HepG2 (cell line): ENCODE results near the gene ICAM2. TPM values are rescaled to one million over a fixed set of nuclear protein-coding genes. Genes with fewer than 3 reads are reported as not detected.

Experiments used
- ATAC-seq: fragments of 200-7000 bp; cut with Tn5 transposase; 3 replicates; pipeline ENCODE4 v1.9.1; 2020; ENCODE audit warnings: mild to moderate bottlenecking, moderate library complexity
- BruUV-seq: library from RNA; stranded (reverse); fragments of 400-500 nt; replicated peaks from 2 replicates; lab custom pipeline; 2021; lab: Mats Ljungman, UMichigan
- CTCF ChIA-PET: fragments of 300-600 bp; formaldehyde crosslinking; extraction: SDS; loops from one replicate; lab custom pipeline; 2021; ENCODE audit warnings: low total read pairs, inconsistent platforms, low intra/inter-chr PET ratio; lab: Yijun Ruan, JAX
- POLR2A ChIA-PET: fragments of 350-600 bp; sonication (Branson Sonifier 250); formaldehyde crosslinking; loops from one replicate; lab custom pipeline; 2020; ENCODE audit warnings: antibody characterized with exemption, inconsistent platforms; lab: Yijun Ruan, JAX
- DNase-seq: peaks from one replicate; pipeline ENCODE4 v3.0.0-alpha.2; 2015; ENCODE audit warnings: low spot score
- FAIRE-seq: peaks from 3 replicates; lab custom pipeline; 2011; peaks lifted over from hg19 to GRCh38; lab: Jason Lieb, UNC
- H2AFZ ChIP-seq: one replicate; pipeline ENCODE4 v1.6.1; 2011; ENCODE audit warnings: low read length, inconsistent platforms
- H3K27ac ChIP-seq: fragments of 300-600 bp; 3 replicates; pipeline ENCODE4 v1.8.0; 2011; ENCODE audit warnings: mixed run types, mild to moderate bottlenecking, mixed read lengths, low read length, inconsistent platforms; ENCODE audit not compliant: insufficient read depth; ENCODE audit errors: extremely low read length
- H3K27me3 ChIP-seq, 2 experiments: fragments of 200-600 bp in 1 of 2; 2 replicates in 1 of 2; 3 replicates in 1 of 2; pipeline versions ENCODE4 v1.6.0 to v1.8.0; 2011; ENCODE audit warnings: low read length in 2 of 2, mild to moderate bottlenecking in 2 of 2, moderate library complexity in 2 of 2, inconsistent platforms in 1 of 2; ENCODE audit not compliant: insufficient read depth in 2 of 2, control insufficient read depth in 1 of 2
- H3K36me3 ChIP-seq, 2 experiments: fragments of 200-600 bp in 1 of 2; replicated peaks in 1 of 2; 2 replicates in 1 of 2; 3 replicates in 1 of 2; pipeline versions ENCODE4 v1.5.1 to v1.8.0; 2011; ENCODE audit warnings: low read length in 2 of 2, inconsistent platforms in 1 of 2; ENCODE audit not compliant: insufficient read depth in 2 of 2, control insufficient read depth in 1 of 2
- H3K4me1 ChIP-seq: 2 replicates; pipeline ENCODE4 v1.5.1; 2012; ENCODE audit warnings: low read length, inconsistent platforms; ENCODE audit not compliant: insufficient read depth
- H3K4me2 ChIP-seq: 2 replicates; pipeline ENCODE4 v1.6.0; 2011; ENCODE audit warnings: low read depth, low read length, inconsistent platforms
- H3K4me3 ChIP-seq, 3 experiments: fragments of 200-600 bp in 1 of 3; sonication (generic), shearing (Covaris generic) in 1 of 3; replicated peaks in 1 of 3; 2 replicates each; pipeline ENCODE4 v1.5.1; 2011 to 2016; ENCODE audit warnings: low read length in 3 of 3, inconsistent platforms in 2 of 3, low read depth in 2 of 3, mild to moderate bottlenecking in 2 of 3, control low read depth in 1 of 3, mixed read lengths in 1 of 3; ENCODE audit not compliant: insufficient read depth in 1 of 3
- H3K79me2 ChIP-seq: one replicate; pipeline ENCODE4 v1.6.1; 2011; ENCODE audit warnings: low read length, inconsistent platforms; ENCODE audit not compliant: insufficient read depth
- H3K9ac ChIP-seq: 2 replicates; pipeline ENCODE4 v1.6.0; 2011; ENCODE audit warnings: mild to moderate bottlenecking, low read depth, low read length, inconsistent platforms; ENCODE audit not compliant: insufficient read depth
- H3K9me3 ChIP-seq: 2 replicates; pipeline ENCODE4 v1.5.1; 2012; ENCODE audit warnings: mild to moderate bottlenecking, low read length
- H4K20me1 ChIP-seq: 2 replicates; pipeline ENCODE4 v1.6.0; 2011; ENCODE audit warnings: inconsistent platforms, mild to moderate bottlenecking, low read length, moderate library complexity; ENCODE audit not compliant: insufficient read depth
- DPF2 ChIP-seq: sonication (generic); formaldehyde crosslinking; IDR thresholded peaks from 2 replicates; pipeline ENCODE4 v1.4.0; 2020; ENCODE audit warnings: mild to moderate bottlenecking, low read depth, missing genetic modification reagents, borderline replicate concordance
- MED8 ChIP-seq: sonication (generic); formaldehyde crosslinking; IDR thresholded peaks from 2 replicates; pipeline ENCODE4 v1.8.1; 2023; ENCODE audit warnings: mild to moderate bottlenecking, missing genetic modification reagents; ENCODE audit not compliant: insufficient replicate concordance
- MLLT10 ChIP-seq: sonication (generic); formaldehyde crosslinking; IDR thresholded peaks from 2 replicates; pipeline ENCODE4 v1.4.0; 2020; ENCODE audit warnings: missing genetic modification reagents
- MYNN ChIP-seq: sonication (generic); formaldehyde crosslinking; IDR thresholded peaks from 2 replicates; pipeline ENCODE4 v1.4.0; 2020; ENCODE audit warnings: mild to moderate bottlenecking, low read depth, missing genetic modification reagents
- NR1H2 ChIP-seq: sonication (generic); formaldehyde crosslinking; IDR thresholded peaks from 2 replicates; pipeline ENCODE4 v1.8.1; 2022; ENCODE audit warnings: low read depth, missing genetic modification reagents, borderline replicate concordance
- PAWR ChIP-seq: sonication (generic); formaldehyde crosslinking; IDR thresholded peaks from 2 replicates; pipeline ENCODE4 v1.4.0; 2020; ENCODE audit warnings: missing genetic modification reagents, mild to moderate bottlenecking, borderline replicate concordance
- RARA ChIP-seq: IDR thresholded peaks from 2 replicates; pipeline ENCODE4 v1.6.1; 2016; ENCODE audit warnings: missing genetic modification reagents, missing compliant biosample characterization
- TAF1 ChIP-seq: sonication (generic); formaldehyde crosslinking; IDR thresholded peaks from 2 replicates; pipeline ENCODE4 v1.4.0; 2020; ENCODE audit warnings: missing genetic modification reagents
- ZNF230 ChIP-seq: sonication (generic); formaldehyde crosslinking; IDR thresholded peaks from 2 replicates; pipeline ENCODE4 v1.4.0; 2020; ENCODE audit warnings: mild to moderate bottlenecking, missing genetic modification reagents
- ZNF468 ChIP-seq: sonication (generic); formaldehyde crosslinking; IDR thresholded peaks from 2 replicates; pipeline ENCODE4 v1.8.0; 2022; ENCODE audit warnings: mild to moderate bottlenecking, moderate library complexity, missing genetic modification reagents
- ZNF558 ChIP-seq: sonication (generic); formaldehyde crosslinking; IDR thresholded peaks from 2 replicates; pipeline ENCODE4 v1.9.0; 2022; ENCODE audit warnings: mild to moderate bottlenecking, missing genetic modification reagents, borderline replicate concordance
- ZNF660 ChIP-seq: sonication (generic); formaldehyde crosslinking; IDR thresholded peaks from 2 replicates; pipeline ENCODE4 v1.5.1; 2020; ENCODE audit warnings: mild to moderate bottlenecking, low read depth, missing genetic modification reagents, borderline replicate concordance
- ZZZ3 ChIP-seq: sonication (generic); formaldehyde crosslinking; IDR thresholded peaks from 2 replicates; pipeline ENCODE4 v1.4.0; 2020; ENCODE audit warnings: missing genetic modification reagents, mild to moderate bottlenecking, borderline replicate concordance
- WGBS: methylation state at CpG from one replicate; pipeline ENCODE4 v1.1.6; 2017; ENCODE audit warnings: low lambda C conversion rate; 5-methylcytosine and 5-hydroxymethylcytosine counted together
- in situ Hi-C: cut with HindIII; loops from 2 replicates; pipeline ENCODE4 v1.10.0; 2017; ENCODE audit warnings: low pct_unique_long_range_greater_than_20kb; ENCODE audit not compliant: extremely low pct_ligation_motif_present
- intact Hi-C: fragments of 100-400 bp; cut with micrococcal nuclease; formaldehyde crosslinking; loops from one replicate; pipeline ENCODE4 v1.10.0; 2022; ENCODE audit not compliant: unreplicated experiment
- polyA plus RNA-seq, 8 experiments: library from polyadenylated mRNA; depleted of rRNA in 3 of 8; stranded (reverse) in 7 of 8; unstranded in 1 of 8; fragments of >200 nt; fragmentation: Illumina TruSeq in 4 of 8; extraction: Trizol in 4 of 8; gene quantifications; 2 replicates each; pipeline versions ENCODE4 v1.2.1 to v1.2.3, GENCODE V29; 2011 to 2016; ENCODE audit warnings: low read depth in 4 of 8, missing spikeins in 1 of 8, mixed read lengths in 1 of 8; ENCODE audit not compliant: insufficient read depth in 1 of 8
- total RNA-seq, 5 experiments: library from RNA; depleted of rRNA; stranded (reverse); fragments of >200 nt; fragmentation: Illumina TruSeq; extraction: Trizol; gene quantifications; 2 replicates each; pipeline ENCODE4 v1.2.3, GENCODE V29; 2016; ENCODE audit warnings: low read depth in 1 of 5
- TF ChIP-seq, protein P1 (sequence below): sonication (generic); formaldehyde crosslinking; IDR thresholded peaks from 2 replicates; pipeline ENCODE4 v1.8.0; 2022; ENCODE audit warnings: mild to moderate bottlenecking, missing genetic modification reagents, moderate library complexity
- TF ChIP-seq, protein P2 (sequence below): sonication (generic); formaldehyde crosslinking; IDR thresholded peaks from 2 replicates; pipeline ENCODE4 v1.8.1; 2023; ENCODE audit warnings: mild to moderate bottlenecking, missing genetic modification reagents, borderline replicate concordance
- TF ChIP-seq, protein P3 (sequence below): sonication (generic); formaldehyde crosslinking; IDR thresholded peaks from 2 replicates; pipeline ENCODE4 v1.9.0; 2021; ENCODE audit warnings: missing genetic modification reagents, mild to moderate bottlenecking, borderline replicate concordance
- TF ChIP-seq, protein P4 (sequence below): sonication (generic); formaldehyde crosslinking; IDR thresholded peaks from 2 replicates; pipeline ENCODE4 v1.5.0; 2020; ENCODE audit warnings: mild to moderate bottlenecking, missing genetic modification reagents, borderline replicate concordance

The ICAM2 gene
- total and polyA plus RNA-seq, 2 of the 13 experiments (the other 11 are each of a cell fraction or from before 2014, with no cell fraction given), result 10.9 to 20.8 TPM

DNA sequence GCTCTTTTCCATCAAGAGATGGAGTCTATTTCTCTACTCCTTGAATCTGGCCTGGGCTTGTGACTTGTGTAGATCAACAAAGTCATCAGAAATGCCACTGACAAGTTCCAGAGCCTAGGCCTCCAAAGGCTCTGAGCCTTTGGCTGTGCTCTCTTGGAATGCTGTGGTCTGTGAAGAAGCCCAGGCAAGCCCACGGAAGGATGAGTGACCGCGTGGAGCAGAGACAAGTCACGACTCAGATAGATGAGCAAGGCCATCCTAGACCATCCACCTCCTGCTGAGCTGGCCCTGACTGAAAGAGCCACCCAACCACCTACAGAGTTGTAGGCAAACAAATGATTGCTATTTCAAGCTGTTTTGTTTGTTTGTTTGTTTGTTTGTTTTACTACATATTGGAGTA is 11.6 kb upstream of the ICAM2 start:
- DNase-seq, result no peak
- no peak overlapping the region for H3K4me2 ChIP-seq
- 88% methylated on average over 4 of the region's 4 CpGs for WGBS
- H3K27ac ChIP-seq, result no peak overlapping the region
- in situ Hi-C loops (no loop called here), intact Hi-C loops (no loop called here)
- TF ChIP-seq NR1H2 (CRISPR knock-in tag), result no peak
- no peak for TF ChIP-seq ZNF660
- no peak for TF ChIP-seq MLLT10 (CRISPR knock-in tag)
- TF ChIP-seq ZNF558 (CRISPR knock-in tag), result no peak
- TF ChIP-seq, protein P1, sequence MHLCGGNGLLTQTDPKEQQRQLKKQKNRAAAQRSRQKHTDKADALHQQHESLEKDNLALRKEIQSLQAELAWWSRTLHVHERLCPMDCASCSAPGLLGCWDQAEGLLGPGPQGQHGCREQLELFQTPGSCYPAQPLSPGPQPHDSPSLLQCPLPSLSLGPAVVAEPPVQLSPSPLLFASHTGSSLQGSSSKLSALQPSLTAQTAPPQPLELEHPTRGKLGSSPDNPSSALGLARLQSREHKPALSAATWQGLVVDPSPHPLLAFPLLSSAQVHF (CRISPR knock-in tag), result no peak
- TF ChIP-seq, protein P2, sequence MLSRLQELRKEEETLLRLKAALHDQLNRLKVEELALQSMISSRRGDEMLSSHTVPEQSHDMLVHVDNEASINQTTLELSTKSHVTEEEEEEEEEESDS (CRISPR knock-in tag), result no peak
- TF ChIP-seq, protein P3, sequence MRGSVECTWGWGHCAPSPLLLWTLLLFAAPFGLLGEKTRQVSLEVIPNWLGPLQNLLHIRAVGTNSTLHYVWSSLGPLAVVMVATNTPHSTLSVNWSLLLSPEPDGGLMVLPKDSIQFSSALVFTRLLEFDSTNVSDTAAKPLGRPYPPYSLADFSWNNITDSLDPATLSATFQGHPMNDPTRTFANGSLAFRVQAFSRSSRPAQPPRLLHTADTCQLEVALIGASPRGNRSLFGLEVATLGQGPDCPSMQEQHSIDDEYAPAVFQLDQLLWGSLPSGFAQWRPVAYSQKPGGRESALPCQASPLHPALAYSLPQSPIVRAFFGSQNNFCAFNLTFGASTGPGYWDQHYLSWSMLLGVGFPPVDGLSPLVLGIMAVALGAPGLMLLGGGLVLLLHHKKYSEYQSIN (CRISPR knock-in tag), result no peak
- TF ChIP-seq PAWR (CRISPR knock-in tag), result no peak
- TF ChIP-seq ZNF468 (CRISPR knock-in tag), result no peak
- TF ChIP-seq MED8 (CRISPR knock-in tag), result no peak
- TF ChIP-seq ZNF230 (CRISPR knock-in tag), result no peak
- TF ChIP-seq RARA (CRISPR knock-in tag), result no peak
- TF ChIP-seq ZZZ3, result no peak
- TF ChIP-seq, protein P4, sequence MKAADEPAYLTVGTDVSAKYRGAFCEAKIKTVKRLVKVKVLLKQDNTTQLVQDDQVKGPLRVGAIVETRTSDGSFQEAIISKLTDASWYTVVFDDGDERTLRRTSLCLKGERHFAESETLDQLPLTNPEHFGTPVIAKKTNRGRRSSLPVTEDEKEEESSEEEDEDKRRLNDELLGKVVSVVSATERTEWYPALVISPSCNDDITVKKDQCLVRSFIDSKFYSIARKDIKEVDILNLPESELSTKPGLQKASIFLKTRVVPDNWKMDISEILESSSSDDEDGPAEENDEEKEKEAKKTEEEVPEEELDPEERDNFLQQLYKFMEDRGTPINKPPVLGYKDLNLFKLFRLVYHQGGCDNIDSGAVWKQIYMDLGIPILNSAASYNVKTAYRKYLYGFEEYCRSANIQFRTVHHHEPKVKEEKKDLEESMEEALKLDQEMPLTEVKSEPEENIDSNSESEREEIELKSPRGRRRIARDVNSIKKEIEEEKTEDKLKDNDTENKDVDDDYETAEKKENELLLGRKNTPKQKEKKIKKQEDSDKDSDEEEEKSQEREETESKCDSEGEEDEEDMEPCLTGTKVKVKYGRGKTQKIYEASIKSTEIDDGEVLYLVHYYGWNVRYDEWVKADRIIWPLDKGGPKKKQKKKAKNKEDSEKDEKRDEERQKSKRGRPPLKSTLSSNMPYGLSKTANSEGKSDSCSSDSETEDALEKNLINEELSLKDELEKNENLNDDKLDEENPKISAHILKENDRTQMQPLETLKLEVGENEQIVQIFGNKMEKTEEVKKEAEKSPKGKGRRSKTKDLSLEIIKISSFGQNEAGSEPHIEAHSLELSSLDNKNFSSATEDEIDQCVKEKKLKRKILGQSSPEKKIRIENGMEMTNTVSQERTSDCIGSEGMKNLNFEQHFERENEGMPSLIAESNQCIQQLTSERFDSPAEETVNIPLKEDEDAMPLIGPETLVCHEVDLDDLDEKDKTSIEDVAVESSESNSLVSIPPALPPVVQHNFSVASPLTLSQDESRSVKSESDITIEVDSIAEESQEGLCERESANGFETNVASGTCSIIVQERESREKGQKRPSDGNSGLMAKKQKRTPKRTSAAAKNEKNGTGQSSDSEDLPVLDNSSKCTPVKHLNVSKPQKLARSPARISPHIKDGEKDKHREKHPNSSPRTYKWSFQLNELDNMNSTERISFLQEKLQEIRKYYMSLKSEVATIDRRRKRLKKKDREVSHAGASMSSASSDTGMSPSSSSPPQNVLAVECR (CRISPR knock-in tag), result no peak
- TF ChIP-seq TAF1 (CRISPR knock-in tag), result no peak
- no peak for TF ChIP-seq DPF2 (CRISPR knock-in tag)
- TF ChIP-seq MYNN (CRISPR knock-in tag), result no peak
- no peaks in the 10 kb centered on the region for H4K20me1 ChIP-seq
- ChIA-PET CTCF (interaction anchor here (0.8 kb wide), 1 partner anchor 101 kb away, joined by 3 read pairs; no protein-coding TSS in a partner anchor), POLR2A (no interaction called here)
- no peak for FAIRE-seq
- no peaks in the 10 kb centered on the region for H3K79me2 ChIP-seq
- H3K4me3 ChIP-seq, result no peak overlapping the region
- no peak for ATAC-seq
- H2AFZ ChIP-seq, result no peak overlapping the region
- H3K9ac ChIP-seq, result no peak overlapping the region
- no peaks in the 10 kb centered on the region for H3K27me3 ChIP-seq
- H3K9me3 ChIP-seq, result no peaks in the 10 kb centered on the region
- peaks cover 14% of the 10 kb centered on the region for H3K4me1 ChIP-seq
- H3K36me3 ChIP-seq, result no peaks in the 10 kb centered on the region
- no TSS peak for BruUV-seq
